ENCODE data around the gene ST8SIA5.

The ST8SIA5 gene

GRCh38 chr18:46705521-46705920 is 51.3 kb downstream of the ST8SIA5 start:
- DNase-seq: no peak

- no peak for DNase-seq
These were observed 52.0 kb downstream of the ST8SIA5 start for GRCh38 chr18:46704816-46705215.

GRCh38 chr18:46704189-46704588 is 52.7 kb downstream of the ST8SIA5 start:
- no peak for DNase-seq

GRCh38 chr18:46702471-46702870 is 54.4 kb downstream of the ST8SIA5 start:
- no peak for DNase-seq

- no peak for DNase-seq
These were observed 56.6 kb downstream of the ST8SIA5 start for GRCh38 chr18:46700066-46700824.

GRCh38 chr18:46696702-46697101 is 60.2 kb downstream of the ST8SIA5 start:
- no peak for DNase-seq

- DNase-seq: no peak
These were observed 60.6 kb downstream of the ST8SIA5 start for GRCh38 chr18:46696268-46696667.

- no peak for DNase-seq
These were observed 62.9 kb downstream of the ST8SIA5 start for GRCh38 chr18:46693996-46694395.

- DNase-seq: no peak
These were observed 67.9 kb downstream of the ST8SIA5 start for GRCh38 chr18:46688853-46689525.

GRCh38 chr18:46686186-46686585 is 70.7 kb downstream of the ST8SIA5 start:
- no peak for DNase-seq

- DNase-seq: no peak
These were observed 73.6 kb downstream of the ST8SIA5 start for GRCh38 chr18:46683252-46683651.

GRCh38 chr18:46680784-46681695 is 75.8 kb downstream of the ST8SIA5 start:
- DNase-seq: no peak

- no peak for DNase-seq
These were observed 76.8 kb downstream of the ST8SIA5 start for GRCh38 chr18:46679846-46680598.

- no peak for DNase-seq
These were observed 78.0 kb downstream of the ST8SIA5 start for GRCh38 chr18:46678785-46679399.

- no peak for DNase-seq
These were observed 78.8 kb downstream of the ST8SIA5 start for GRCh38 chr18:46678041-46678440.

GRCh38 chr18:46677611-46678010 is 79.2 kb downstream of the ST8SIA5 start:
- no peak for DNase-seq

- DNase-seq: no peak
These were observed 80.5 kb downstream of the ST8SIA5 start for GRCh38 chr18:46676182-46676835.

- DNase-seq: no peak
These were observed 81.7 kb downstream of the ST8SIA5 start for GRCh38 chr18:46675112-46675511.

GRCh38 chr18:46672062-46672970 is 84.5 kb downstream of the ST8SIA5 start:
- peak; percentile 40 for DNase-seq

GRCh38 chr18:46668694-46669093 is 88.2 kb downstream of the ST8SIA5 start:
- no peak for DNase-seq

- DNase-seq: no peak
These were observed 88.7 kb downstream of the ST8SIA5 start for GRCh38 chr18:46668135-46668534.

Data from CD4-positive, alpha-beta T cell treated with Interleukin-12 subunit alpha and Interleukin-12 subunit beta, for 1 hour (primary cell).